22Rv1 (cell line): ENCODE results near the gene GABBR2.

Experiments used
- CTCF ChIP-seq: fragments of 450-650 bp; IDR thresholded peaks from 2 replicates; pipeline ENCODE4 v1.5.1; 2017; ENCODE audit warnings: mild to moderate bottlenecking
- ZFX ChIP-seq: fragments of 450-650 bp; IDR thresholded peaks from 2 replicates; pipeline ENCODE4 v1.6.1; 2017; ENCODE audit warnings: antibody characterized with exemption, borderline replicate concordance

GRCh38 chr9:98409719-98410118 lies 299.0 kb downstream of the GABBR2 start:
- TF ChIP-seq CTCF (no peak), ZFX (no peak)
